H9 (cell line): Measurements from ENCODE around the gene RXRB. TPM values are rescaled to one million over a fixed set of nuclear protein-coding genes. Genes with fewer than 3 reads are reported as not detected.

Source experiments
- DNase-seq: peaks from one replicate; pipeline ENCODE4 v3.0.0-alpha.2; 2017
- H2AFZ ChIP-seq: one replicate; pipeline ENCODE4 v1.6.1; 2013; ENCODE audit warnings: mild to moderate bottlenecking, low read length, control low read depth, moderate library complexity
- H2AK5ac ChIP-seq: 2 replicates; pipeline ENCODE4 v1.6.1; 2013; ENCODE audit warnings: low read length, control low read depth, mixed read lengths; ENCODE audit not compliant: insufficient read length
- H2BK120ac ChIP-seq: one replicate; pipeline ENCODE4 v1.6.1; 2013; ENCODE audit warnings: low read depth, mild to moderate bottlenecking, low read length, control low read depth, inconsistent platforms; ENCODE audit not compliant: poor library complexity, severe bottlenecking
- H2BK12ac ChIP-seq: 2 replicates; pipeline ENCODE4 v1.6.1; 2013; ENCODE audit warnings: low read length, control low read depth, mixed read lengths, low read depth; ENCODE audit not compliant: insufficient read length
- H2BK15ac ChIP-seq: 2 replicates; pipeline ENCODE4 v1.6.1; 2013; ENCODE audit warnings: low read depth, low read length, control low read depth
- H2BK20ac ChIP-seq: one replicate; pipeline ENCODE4 v1.6.1; 2013; ENCODE audit warnings: low read depth, mild to moderate bottlenecking, low read length, control low read depth, inconsistent platforms; ENCODE audit not compliant: poor library complexity, severe bottlenecking
- H2BK5ac ChIP-seq: 2 replicates; pipeline ENCODE4 v1.6.1; 2013; ENCODE audit warnings: low read length, control low read depth, mixed read lengths; ENCODE audit not compliant: insufficient read length
- H3K14ac ChIP-seq: 2 replicates; pipeline ENCODE4 v1.6.1; 2013; ENCODE audit warnings: low read length, control low read depth; ENCODE audit not compliant: insufficient read depth
- H3K18ac ChIP-seq: 2 replicates; pipeline ENCODE4 v1.6.1; 2013; ENCODE audit warnings: low read depth, mild to moderate bottlenecking, mixed read lengths, low read length, control low read depth; ENCODE audit not compliant: insufficient read length
- H3K23ac ChIP-seq: 2 replicates; pipeline ENCODE4 v1.6.1; 2013; ENCODE audit warnings: low read length, control low read depth, mixed read lengths, low read depth; ENCODE audit not compliant: insufficient read length
- H3K23me2 ChIP-seq: 2 replicates; pipeline ENCODE4 v1.6.1; 2013; ENCODE audit warnings: low read depth, mild to moderate bottlenecking, mixed read lengths, low read length, control low read depth; ENCODE audit not compliant: insufficient read length, poor library complexity, severe bottlenecking
- H3K27ac ChIP-seq: 2 replicates; pipeline ENCODE4 v1.5.1; 2013; ENCODE audit warnings: low read length, control low read depth, mixed read lengths, low read depth; ENCODE audit not compliant: insufficient read length
- H3K27me3 ChIP-seq: 2 replicates; pipeline ENCODE4 v1.6.1; 2013; ENCODE audit warnings: low read length, control low read depth, inconsistent platforms; ENCODE audit not compliant: insufficient read depth
- H3K4ac ChIP-seq: 2 replicates; pipeline ENCODE4 v1.6.1; 2013; ENCODE audit warnings: low read depth, mild to moderate bottlenecking, control low read depth, inconsistent platforms, low read length, moderate library complexity
- H3K4me1 ChIP-seq: 2 replicates; pipeline ENCODE4 v1.6.1; 2013; ENCODE audit warnings: low read length, control low read depth, inconsistent platforms; ENCODE audit not compliant: insufficient read depth
- H3K4me2 ChIP-seq: 2 replicates; pipeline ENCODE4 v1.6.1; 2013; ENCODE audit warnings: low read length, control low read depth, mixed read lengths; ENCODE audit not compliant: insufficient read length, insufficient read depth
- H3K56ac ChIP-seq: 2 replicates; pipeline ENCODE4 v1.6.1; 2013; ENCODE audit warnings: low read depth, mild to moderate bottlenecking, mixed read lengths, low read length, control low read depth; ENCODE audit not compliant: insufficient read length
- H3K79me1 ChIP-seq: 2 replicates; pipeline ENCODE4 v1.6.1; 2013; ENCODE audit warnings: low read depth, mild to moderate bottlenecking, moderate library complexity, low read length, control low read depth, inconsistent platforms; ENCODE audit not compliant: insufficient read depth, poor library complexity, severe bottlenecking
- H3K79me2 ChIP-seq: 2 replicates; pipeline ENCODE4 v1.6.1; 2013; ENCODE audit warnings: low read length, control low read depth, inconsistent platforms; ENCODE audit not compliant: insufficient read depth
- H3K9ac ChIP-seq: 2 replicates; pipeline ENCODE4 v1.6.1; 2013; ENCODE audit warnings: low read length, control low read depth, mixed read lengths; ENCODE audit not compliant: insufficient read length; ENCODE audit errors: extremely low read depth
- H3K9me3 ChIP-seq: one replicate; pipeline ENCODE4 v1.6.1; 2013; ENCODE audit warnings: low read depth, low read length, inconsistent platforms; ENCODE audit not compliant: control insufficient read depth
- H3T11ph ChIP-seq: one replicate; pipeline ENCODE4 v1.6.1; 2013; ENCODE audit warnings: mild to moderate bottlenecking, low read length, control low read depth, inconsistent platforms
- H4K20me1 ChIP-seq: one replicate; pipeline ENCODE4 v1.6.1; 2013; ENCODE audit not compliant: control insufficient read depth, insufficient read length, insufficient read depth
- H4K5ac ChIP-seq: 2 replicates; pipeline ENCODE4 v1.6.1; 2013; ENCODE audit warnings: low read depth, mild to moderate bottlenecking, mixed read lengths, low read length, control low read depth; ENCODE audit not compliant: insufficient read length
- H4K8ac ChIP-seq: replicated peaks from 2 replicates; pipeline ENCODE4 v1.6.1; 2013; ENCODE audit warnings: low read length, control low read depth, mixed read lengths, low read depth; ENCODE audit not compliant: insufficient read length
- H4K91ac ChIP-seq: 2 replicates; pipeline ENCODE4 v1.6.1; 2013; ENCODE audit warnings: low read depth, mild to moderate bottlenecking, moderate library complexity, mixed read lengths, low read length, control low read depth; ENCODE audit not compliant: insufficient read length
- H3K27ac Mint-ChIP-seq, 3 experiments: 2 replicates in 2 of 3; 3 replicates in 1 of 3; pipeline ENCODE4 v1.8.0; 2020 to 2021; ENCODE audit warnings: mixed read lengths in 3 of 3, mild to moderate bottlenecking in 1 of 3, moderate library complexity in 1 of 3
- H3K27me3 Mint-ChIP-seq: 2 replicates; pipeline ENCODE4 v1.8.0; 2021; ENCODE audit warnings: low read depth, mild to moderate bottlenecking, moderate library complexity, mixed read lengths
- H3K36me3 Mint-ChIP-seq, 3 experiments: 2 replicates in 2 of 3; 3 replicates in 1 of 3; pipeline ENCODE4 v1.8.0; 2020 to 2021; ENCODE audit warnings: low read depth in 3 of 3, mixed read lengths in 3 of 3; ENCODE audit not compliant: insufficient read depth in 1 of 3
- H3K4me1 Mint-ChIP-seq, 2 experiments: 2 replicates each; pipeline ENCODE4 v1.8.0; 2020; ENCODE audit warnings: mixed read lengths in 2 of 2
- H3K4me3 Mint-ChIP-seq, 2 experiments: 2 replicates in 1 of 2; 3 replicates in 1 of 2; pipeline ENCODE4 v1.8.0; 2020 to 2021; ENCODE audit warnings: mild to moderate bottlenecking in 2 of 2, mixed read lengths in 2 of 2, moderate library complexity in 1 of 2
- H3K9me3 Mint-ChIP-seq, 2 experiments: 2 replicates in 1 of 2; 3 replicates in 1 of 2; pipeline ENCODE4 v1.8.0; 2020; ENCODE audit warnings: mild to moderate bottlenecking in 2 of 2, mixed read lengths in 2 of 2, moderate library complexity in 1 of 2
- WGBS: extraction: QIAGEN DNeasy Blood & Tissue Kit; methylation state at CpG from one replicate; pipeline ENCODE4 v1.1.7; 2013; ENCODE audit warnings: missing lambda C conversion rate, low lambda C conversion rate, mixed read lengths; ENCODE audit not compliant: insufficient read length; ENCODE audit errors: extremely low coverage; 5-methylcytosine and 5-hydroxymethylcytosine counted together
- total RNA-seq: library from RNA; stranded (reverse); gene quantifications from 2 replicates; pipeline ENCODE4 v1.2.1, GENCODE V29; 2021
- TF ChIP-seq, protein P1 (sequence below): fragments of 200-600 bp; sonication (generic); conservative IDR thresholded peaks from 3 replicates; pipeline ENCODE4 v1.8.0; 2021; ENCODE audit warnings: antibody characterized with exemption, mild to moderate bottlenecking

Gene RXRB
- total RNA-seq, 1 experiment from 2014 or later: 14.8 TPM

DNA sequence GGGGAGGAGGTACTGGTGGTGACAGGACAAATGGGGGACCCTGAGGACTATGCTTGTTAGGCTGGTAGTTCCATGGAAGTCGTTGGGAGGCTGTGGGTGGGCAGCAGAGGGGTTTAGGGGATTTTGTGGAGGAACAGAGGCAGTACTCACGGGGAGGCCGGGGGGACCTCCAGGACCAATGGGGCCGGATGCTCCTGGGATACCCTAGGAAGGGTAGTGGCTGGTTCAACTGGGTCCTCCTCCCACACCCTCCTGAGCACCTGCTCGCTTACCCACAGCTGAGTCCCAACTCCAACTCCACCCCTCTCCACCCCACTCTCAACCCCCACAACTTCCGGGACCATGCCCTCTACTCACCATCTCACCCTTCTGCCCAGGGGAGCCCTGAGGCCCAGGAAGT, 34.1 kb downstream of the RXRB start:
- no CpG with 5 or more reads among the region's 6 CpGs for WGBS
- H3K9me3 ChIP-seq: no peaks in the 10 kb centered on the region
- no peak overlapping the region for H2AK5ac ChIP-seq
- Mint-ChIP-seq H3K4me3 (no peak overlapping the region), H3K4me1 (peaks cover 17 to 20% of the 10 kb centered on the region in 2 experiments), H3K36me3 (no peaks in the 10 kb centered on the region), H3K27ac (peak overlapping the region in 2 of 3 experiments; percentile 17 to 44; a peak in 2 of 7 replicates), H3K9me3 (no peaks in the 10 kb centered on the region), H3K27me3 (peaks cover 29% of the 10 kb centered on the region)
- no peak overlapping the region for H4K5ac ChIP-seq
- no peaks in the 10 kb centered on the region for H3K79me1 ChIP-seq
- H2BK120ac ChIP-seq: no peak overlapping the region
- H2BK15ac ChIP-seq: no peak overlapping the region
- no peaks in the 10 kb centered on the region for H3K79me2 ChIP-seq
- DNase-seq: no peak
- H3K9ac ChIP-seq: no peak overlapping the region
- no peak overlapping the region for H3K23ac ChIP-seq
- no peak overlapping the region; the same call in 1 of the 2 replicates for H3K14ac ChIP-seq
- no peak overlapping the region for H2AFZ ChIP-seq
- H4K8ac ChIP-seq: no peak overlapping the region
- TF ChIP-seq, protein P1, sequence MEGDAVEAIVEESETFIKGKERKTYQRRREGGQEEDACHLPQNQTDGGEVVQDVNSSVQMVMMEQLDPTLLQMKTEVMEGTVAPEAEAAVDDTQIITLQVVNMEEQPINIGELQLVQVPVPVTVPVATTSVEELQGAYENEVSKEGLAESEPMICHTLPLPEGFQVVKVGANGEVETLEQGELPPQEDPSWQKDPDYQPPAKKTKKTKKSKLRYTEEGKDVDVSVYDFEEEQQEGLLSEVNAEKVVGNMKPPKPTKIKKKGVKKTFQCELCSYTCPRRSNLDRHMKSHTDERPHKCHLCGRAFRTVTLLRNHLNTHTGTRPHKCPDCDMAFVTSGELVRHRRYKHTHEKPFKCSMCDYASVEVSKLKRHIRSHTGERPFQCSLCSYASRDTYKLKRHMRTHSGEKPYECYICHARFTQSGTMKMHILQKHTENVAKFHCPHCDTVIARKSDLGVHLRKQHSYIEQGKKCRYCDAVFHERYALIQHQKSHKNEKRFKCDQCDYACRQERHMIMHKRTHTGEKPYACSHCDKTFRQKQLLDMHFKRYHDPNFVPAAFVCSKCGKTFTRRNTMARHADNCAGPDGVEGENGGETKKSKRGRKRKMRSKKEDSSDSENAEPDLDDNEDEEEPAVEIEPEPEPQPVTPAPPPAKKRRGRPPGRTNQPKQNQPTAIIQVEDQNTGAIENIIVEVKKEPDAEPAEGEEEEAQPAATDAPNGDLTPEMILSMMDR: no peak
- no peak overlapping the region for H2BK5ac ChIP-seq
- no peak overlapping the region for H4K91ac ChIP-seq
- no peak overlapping the region for H3K18ac ChIP-seq
- H3K27ac ChIP-seq: no peak overlapping the region
- no peak overlapping the region for H2BK12ac ChIP-seq
- H2BK20ac ChIP-seq: no peak overlapping the region
- peaks cover 5% of the 10 kb centered on the region for H3K23me2 ChIP-seq
- no peak overlapping the region for H3K4me2 ChIP-seq
- no peak overlapping the region for H3K56ac ChIP-seq
- H3K4ac ChIP-seq: no peak overlapping the region
- peaks cover 3% of the 10 kb centered on the region for H4K20me1 ChIP-seq
- H3K27me3 ChIP-seq: peaks cover 2% of the 10 kb centered on the region; the same call in 1 of the 2 replicates
- H3K4me1 ChIP-seq: no peaks in the 10 kb centered on the region
- H3T11ph ChIP-seq: no peak overlapping the region
